Tibial nerve (tissue), 4 donors: Measurements from ENCODE around the gene MAP2K2.

Experiments used
- CTCF ChIP-seq, 5 experiments: fragments of 200-600 bp in 3 of 5; fragments of 450-650 bp in 2 of 5; sonication (generic) in 3 of 5; IDR thresholded peaks; one replicate each; pipeline ENCODE4 v1.5.1; 2016 to 2019; ENCODE audit warnings: antibody characterized with exemption in 5 of 5, mild to moderate bottlenecking in 3 of 5, moderate library complexity in 2 of 5
- EP300 ChIP-seq, 2 donors: sonication (generic); formaldehyde crosslinking; IDR thresholded peaks; one replicate each; pipeline ENCODE4 v1.6.1; 2017; ENCODE audit warnings: antibody characterized with exemption in 2 of 2, mild to moderate bottlenecking in 1 of 2

- TF ChIP-seq EP300 (IDR thresholded peaks at IDR 0.05) (no peak), CTCF (IDR thresholded peaks at IDR 0.05) (no peak)
Measured at GRCh38 chr19:4122480-4122879, 1.4 kb downstream of the MAP2K2 start.
